ENCODE results near the gene LYRM7.

LYRM7 gene

DNA sequence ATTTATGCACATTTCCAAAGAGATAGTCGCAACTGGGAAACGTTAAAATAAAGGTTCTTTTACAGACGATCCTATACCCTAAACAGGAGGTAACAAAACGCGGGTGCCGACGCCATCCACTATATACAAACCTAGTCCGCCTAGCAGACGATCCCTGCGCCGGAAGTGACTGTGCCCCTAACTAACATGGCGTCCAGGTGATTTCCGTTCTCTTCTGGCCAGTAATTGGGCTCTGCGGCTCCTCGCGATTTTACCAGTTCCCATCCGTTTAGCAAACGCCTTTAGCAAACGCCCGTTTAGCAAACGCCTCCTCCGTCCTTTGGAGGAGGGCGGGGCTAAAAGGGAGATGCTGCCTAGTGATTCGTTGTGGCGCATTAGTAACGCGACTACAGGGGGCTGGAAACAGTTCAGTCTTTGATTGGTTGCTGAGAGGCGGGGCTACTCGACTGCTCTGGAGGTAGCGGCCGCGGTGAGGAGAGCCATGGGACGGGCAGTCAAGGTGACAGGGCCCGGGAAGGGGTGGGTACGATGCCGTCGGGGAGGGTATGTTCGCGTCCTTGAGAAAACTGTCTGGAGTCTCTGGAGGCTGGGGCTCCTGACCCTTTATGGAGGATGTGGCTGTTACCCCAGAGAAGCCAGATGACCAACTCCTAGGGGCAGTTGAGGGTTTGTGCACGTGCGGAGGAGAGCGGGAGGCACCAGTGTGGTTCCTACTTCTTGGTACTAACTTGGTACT, at the start of gene LYRM7:
TSS of gene LYRM7 (plus strand) at position 405 of the 736 bp plus-strand sequence. CDS start at position 482, 77 bp downstream.
- no peak for TF ChIP-seq GATA2 (IDR thresholded peaks at IDR 0.05; ENCODE audit: low read depth, low read length)
- no peak for TF ChIP-seq GATA3 (IDR thresholded peaks at IDR 0.05; ENCODE audit: low read depth, low read length)

DNA sequence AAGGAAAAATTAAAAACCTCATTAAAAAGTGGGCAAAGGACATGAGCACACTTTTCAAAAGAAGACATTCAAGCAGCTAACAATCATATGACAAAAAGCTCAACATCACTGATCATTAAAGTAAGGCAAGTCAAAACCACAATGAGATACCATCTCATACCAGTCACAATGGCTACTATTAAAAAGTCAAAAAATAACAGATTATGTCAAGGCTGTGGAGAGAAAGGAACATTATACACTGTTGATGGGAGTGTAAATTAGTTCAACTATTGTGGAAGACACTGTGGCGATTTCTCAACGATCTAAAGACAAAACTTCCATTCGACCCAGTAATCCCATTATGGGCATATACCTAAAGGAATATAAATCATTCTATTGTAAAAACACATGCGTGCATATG, 41.4 kb upstream of the LYRM7 start:
- TF ChIP-seq GATA3 (IDR thresholded peaks at IDR 0.05; ENCODE audit: low read depth, low read length) (no peak), GATA2 (IDR thresholded peaks at IDR 0.05; ENCODE audit: low read depth, low read length) (no peak)

DNA sequence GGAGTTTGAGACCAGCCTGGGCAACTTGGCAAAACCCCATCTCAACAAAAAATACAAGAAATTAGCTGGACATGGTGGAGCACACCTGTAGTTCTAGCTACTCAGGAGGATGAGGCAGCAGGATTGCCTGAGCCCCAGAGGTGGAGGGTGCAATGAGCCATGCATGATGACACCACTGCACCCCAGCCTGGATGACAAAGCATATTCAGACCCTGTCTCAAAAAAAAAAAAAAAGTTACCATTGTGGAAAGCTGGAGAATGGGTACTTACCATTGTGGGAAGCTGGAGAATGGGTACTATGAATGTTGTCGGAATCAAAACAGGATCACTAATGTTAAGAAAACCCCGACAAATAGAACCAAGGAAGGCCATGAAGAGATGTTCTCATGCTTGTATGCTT, 31.4 kb upstream of the LYRM7 start:
- no peak for TF ChIP-seq GATA2 (IDR thresholded peaks at IDR 0.05; ENCODE audit: low read depth, low read length)
- no peak for TF ChIP-seq GATA3 (IDR thresholded peaks at IDR 0.05; ENCODE audit: low read depth, low read length)

DNA sequence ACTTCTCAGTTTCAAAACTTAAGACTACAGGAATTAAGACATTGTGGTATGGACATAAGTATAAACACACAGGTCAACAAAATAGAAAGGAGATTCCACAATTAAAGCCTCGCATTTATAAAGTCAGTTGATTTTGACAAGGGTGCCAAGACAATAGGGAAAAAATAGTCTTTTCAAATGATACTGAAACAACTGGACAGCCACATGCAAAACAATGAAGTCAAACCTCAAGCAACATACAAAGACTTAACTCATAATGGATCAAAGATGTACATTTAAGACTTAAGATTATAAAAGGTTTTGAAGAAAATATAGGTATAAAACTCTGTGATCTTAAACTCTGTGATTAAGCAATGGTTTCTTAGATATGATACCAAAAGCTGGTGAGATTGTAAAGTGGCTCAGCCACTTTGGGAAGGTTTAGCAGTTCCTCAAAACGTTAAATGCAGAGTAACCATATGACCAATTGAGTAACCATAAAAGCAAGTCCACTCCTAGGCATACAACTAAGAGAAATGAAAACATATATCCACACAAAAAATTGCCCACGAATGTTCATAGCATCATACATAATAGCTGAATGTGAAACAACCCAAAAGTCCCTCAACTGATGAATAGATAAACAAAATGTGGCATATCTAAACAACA, 27.6 kb upstream of the LYRM7 start:
- no peak for TF ChIP-seq GATA3 (IDR thresholded peaks at IDR 0.05; ENCODE audit: low read depth, low read length)
- no peak for TF ChIP-seq GATA2 (IDR thresholded peaks at IDR 0.05; ENCODE audit: low read depth, low read length)

DNA sequence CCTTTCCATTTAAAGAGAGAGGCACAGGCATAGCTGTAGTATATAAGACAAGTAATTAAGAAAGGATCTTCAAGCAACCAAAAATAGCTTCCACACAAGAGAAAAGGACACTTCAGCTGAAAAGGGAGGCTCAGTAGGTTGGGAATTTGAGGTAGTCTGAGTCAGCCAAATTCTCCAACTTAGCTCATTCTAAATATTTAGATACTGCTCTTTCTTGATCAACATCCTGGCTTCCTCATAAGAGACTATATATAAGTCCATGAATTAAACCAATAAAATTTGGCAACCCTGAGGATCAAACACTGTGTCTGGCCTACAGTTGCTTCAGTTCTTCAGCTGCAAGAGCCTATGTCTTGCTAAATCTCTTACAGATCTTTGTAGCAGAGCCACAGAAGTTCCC, 23.5 kb upstream of the LYRM7 start:
- TF ChIP-seq GATA2 (IDR thresholded peaks at IDR 0.05; ENCODE audit: low read depth, low read length) (no peak), GATA3 (IDR thresholded peaks at IDR 0.05; ENCODE audit: low read depth, low read length) (no peak)

DNA sequence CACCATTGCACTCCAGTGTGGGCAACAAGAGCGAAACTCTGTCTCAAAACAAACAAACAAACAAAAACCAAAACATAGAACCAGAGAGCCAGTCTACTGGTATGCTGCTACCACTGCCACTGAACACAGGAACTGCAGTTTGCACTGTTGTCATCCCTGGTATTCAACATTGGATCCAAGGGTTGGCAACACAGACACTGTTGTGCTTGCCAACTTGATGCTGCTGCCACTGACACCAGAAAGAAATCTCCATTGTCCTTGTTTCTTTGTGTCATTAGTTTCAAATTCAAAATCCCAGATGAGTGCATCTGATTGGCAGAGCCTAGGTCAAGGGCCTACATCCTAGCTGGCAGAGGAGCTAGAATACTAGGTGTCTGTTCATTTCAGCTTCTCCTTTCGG, 21.9 kb upstream of the LYRM7 start:
- TF ChIP-seq GATA3 (IDR thresholded peaks at IDR 0.05; ENCODE audit: low read depth, low read length) = no peak
- TF ChIP-seq GATA2 (IDR thresholded peaks at IDR 0.05; ENCODE audit: low read depth, low read length) = no peak

DNA sequence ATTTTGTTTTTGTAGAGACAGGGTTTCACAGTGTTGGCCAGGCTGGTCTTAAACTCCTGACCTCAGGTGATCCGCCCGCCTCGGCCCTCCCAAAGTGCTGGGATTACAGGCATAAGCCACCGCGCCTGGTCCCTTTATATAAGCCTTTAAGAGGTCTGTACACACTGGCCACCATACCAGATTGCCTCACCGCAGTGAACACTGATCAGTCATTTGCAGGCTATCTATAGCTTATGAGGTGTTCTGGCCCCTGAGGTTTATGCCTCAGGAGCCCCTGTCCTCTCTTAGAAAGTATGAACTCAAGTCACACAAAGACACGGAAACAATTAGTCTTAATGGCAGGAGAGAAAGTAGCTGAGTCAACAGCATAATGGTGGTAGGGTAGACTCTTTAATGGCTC, 20.3 kb upstream of the LYRM7 start:
- no peak for TF ChIP-seq GATA2 (IDR thresholded peaks at IDR 0.05; ENCODE audit: low read depth, low read length)
- TF ChIP-seq GATA3 (IDR thresholded peaks at IDR 0.05; ENCODE audit: low read depth, low read length) = no peak

DNA sequence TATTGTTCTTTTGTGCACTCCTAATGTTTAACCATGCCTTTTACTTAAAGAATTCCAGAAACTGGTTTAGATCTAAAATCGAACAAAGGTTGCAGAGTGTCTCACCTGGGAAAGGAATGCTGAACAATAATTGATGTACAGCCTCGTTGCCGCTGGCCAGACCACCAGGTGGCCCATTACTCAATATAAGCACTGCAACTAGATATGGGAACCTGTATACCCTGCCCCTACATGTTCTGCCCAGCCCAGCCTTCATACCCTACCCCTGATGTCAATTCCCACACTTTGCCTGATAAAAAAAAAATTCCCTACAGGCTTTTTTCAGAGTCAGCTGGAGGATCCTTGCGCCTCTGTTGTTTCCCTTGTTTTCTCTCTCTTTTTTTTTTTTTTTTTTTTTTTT, 19.5 kb upstream of the LYRM7 start:
- TF ChIP-seq GATA2 (IDR thresholded peaks at IDR 0.05; ENCODE audit: low read depth, low read length) (no peak), GATA3 (IDR thresholded peaks at IDR 0.05; ENCODE audit: low read depth, low read length) (no peak)

DNA sequence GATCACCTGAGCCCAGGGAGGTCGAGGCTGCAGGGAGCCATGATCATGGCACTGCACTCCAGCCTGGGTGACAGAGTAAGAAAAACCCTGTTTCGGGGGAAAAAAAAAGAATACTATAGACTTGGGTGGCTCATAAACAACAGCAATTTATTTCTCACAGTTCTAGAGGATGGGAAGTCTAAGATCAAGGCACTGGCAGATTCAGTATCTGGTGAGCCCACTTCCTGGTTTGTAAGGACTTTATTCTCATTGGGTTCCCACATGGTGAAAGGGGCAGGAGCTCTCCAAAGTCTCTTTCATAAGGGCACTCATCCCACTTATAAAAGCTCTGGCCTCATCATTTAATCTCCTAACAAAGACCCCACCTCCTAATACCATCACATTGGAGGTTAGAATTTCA, 14.4 kb upstream of the LYRM7 start:
- TF ChIP-seq GATA3 (IDR thresholded peaks at IDR 0.05; ENCODE audit: low read depth, low read length) (no peak), GATA2 (IDR thresholded peaks at IDR 0.05; ENCODE audit: low read depth, low read length) (no peak)

DNA sequence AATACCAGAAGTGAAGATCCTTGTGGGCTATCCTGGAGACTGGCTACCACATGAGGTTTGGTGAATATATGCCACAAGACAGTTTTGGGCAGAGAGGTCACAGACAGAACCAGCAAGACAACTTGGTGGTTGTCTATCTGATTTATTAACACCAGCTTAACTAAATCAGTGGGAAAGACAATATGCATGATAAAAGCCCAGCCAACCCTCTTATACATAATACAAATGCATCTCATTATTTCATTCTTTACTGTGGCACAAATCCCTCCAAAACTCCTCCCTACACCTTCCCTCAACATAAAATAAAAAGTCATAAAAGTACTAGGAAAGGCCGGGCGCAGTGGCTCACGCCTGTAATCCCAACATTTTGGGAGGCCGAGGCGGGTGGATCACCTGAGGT, 13.8 kb upstream of the LYRM7 start:
- TF ChIP-seq GATA3 (IDR thresholded peaks at IDR 0.05; ENCODE audit: low read depth, low read length) (no peak), GATA2 (IDR thresholded peaks at IDR 0.05; ENCODE audit: low read depth, low read length) (no peak)

DNA sequence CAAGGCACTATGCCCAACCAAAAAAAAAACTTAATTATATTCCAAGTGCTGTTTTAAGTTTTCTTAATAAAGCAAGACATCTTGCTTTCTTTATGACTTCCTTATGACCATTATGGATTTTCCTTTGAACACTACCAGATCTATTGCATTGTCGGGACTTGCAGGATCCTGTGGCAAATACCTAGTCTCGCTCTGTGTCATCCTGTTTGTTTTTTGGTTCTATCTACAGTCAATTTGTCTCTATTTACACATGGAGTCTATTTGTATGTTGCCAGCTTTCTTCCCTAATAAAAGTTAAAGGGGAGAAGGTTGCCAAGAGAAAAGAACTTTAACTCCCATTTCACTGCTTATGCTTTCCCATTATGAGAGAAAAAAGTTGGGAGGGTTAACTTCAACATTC, 10.6 kb upstream of the LYRM7 start:
- no peak for TF ChIP-seq GATA3 (IDR thresholded peaks at IDR 0.05; ENCODE audit: low read depth, low read length)
- no peak for TF ChIP-seq GATA2 (IDR thresholded peaks at IDR 0.05; ENCODE audit: low read depth, low read length)

DNA sequence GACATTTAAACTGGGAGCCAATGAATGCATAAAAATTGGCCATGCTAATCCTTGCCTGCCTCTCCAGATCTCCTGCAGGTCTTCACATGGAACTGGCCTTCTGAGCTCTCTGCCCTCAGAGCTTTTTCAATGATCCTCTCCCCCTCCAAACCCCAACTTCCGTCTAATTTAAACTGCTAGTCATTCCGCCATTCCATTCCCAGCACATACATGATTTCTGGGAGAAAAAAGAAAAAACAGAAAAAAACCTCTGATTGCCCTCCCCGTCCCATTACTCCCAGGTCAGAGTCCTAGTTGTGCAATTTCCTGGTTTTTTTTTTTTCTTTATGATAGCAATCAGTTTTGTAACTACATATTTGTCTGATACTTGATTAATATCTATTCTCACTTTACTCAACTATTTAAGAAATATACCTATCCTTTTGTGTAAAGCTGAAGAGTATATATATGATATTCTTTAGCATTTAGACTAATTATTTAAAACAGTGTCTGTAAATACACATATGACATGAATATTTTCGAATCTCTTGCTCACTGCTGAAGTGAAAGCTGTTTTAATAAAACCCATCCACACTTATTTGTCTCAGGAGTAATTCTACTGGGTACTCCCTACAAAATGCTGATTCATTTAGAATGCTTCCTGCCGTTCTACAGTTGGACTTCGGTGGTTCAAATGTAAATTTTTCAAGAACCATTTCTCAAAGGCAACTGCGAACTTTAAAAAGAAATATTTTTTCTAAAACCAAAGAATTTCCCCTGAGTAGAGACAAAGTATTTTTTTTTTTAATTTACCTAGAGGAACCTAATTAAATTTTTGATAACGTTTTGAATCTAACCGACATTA, 7.2 kb upstream of the LYRM7 start:
- TF ChIP-seq GATA3 (IDR thresholded peaks at IDR 0.05; ENCODE audit: low read depth, low read length) = no peak
- TF ChIP-seq GATA2 (IDR thresholded peaks at IDR 0.05; ENCODE audit: low read depth, low read length) = no peak

DNA sequence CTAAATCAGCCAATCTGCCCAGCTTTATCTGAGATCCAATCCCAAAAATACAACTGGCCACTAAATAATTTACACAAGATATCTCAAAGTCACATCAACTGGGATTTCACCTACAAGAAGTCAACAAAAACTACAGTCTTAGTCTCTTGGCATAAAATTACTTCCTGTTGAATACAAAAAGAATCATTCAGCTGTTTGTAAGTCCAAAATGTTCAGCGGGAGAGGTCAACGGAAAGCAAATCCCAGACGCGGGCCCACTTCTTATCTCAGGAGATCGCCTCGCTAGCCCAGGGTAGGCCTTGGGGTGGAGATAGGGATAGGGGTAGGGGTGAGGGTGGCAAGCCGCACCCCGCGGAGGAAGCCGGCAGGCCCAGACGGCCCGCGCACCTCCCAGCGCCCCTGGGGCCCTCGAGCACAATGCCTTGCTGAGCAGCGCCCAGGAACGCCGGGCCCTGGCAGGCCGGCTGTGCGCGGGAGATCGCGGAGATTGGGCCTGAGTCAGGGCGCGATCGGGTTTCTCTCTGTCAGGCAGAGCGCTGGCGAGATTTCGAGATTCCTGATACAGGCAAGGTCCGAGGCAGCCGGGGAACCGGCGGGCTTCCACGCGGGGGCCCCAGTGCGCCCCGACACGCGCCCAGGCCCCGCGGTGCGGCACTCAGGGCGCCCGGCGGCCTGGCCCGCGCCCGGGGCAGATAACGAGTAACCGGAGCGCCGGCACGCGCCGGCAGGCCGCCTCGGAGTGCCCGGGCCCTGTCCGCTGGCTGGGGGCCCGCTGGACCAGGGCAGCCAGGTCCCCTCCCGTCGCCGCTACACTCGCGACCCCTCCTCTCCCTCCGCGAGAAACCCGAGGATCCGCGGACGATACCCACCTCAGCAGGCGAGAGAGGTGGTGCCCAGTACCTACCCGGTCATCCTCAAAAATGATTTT, 6.3 kb upstream of the LYRM7 start:
- peak; percentile 84 for TF ChIP-seq GATA3 (IDR thresholded peaks at IDR 0.05; ENCODE audit: low read depth, low read length)
- peak; percentile 100 for TF ChIP-seq GATA2 (IDR thresholded peaks at IDR 0.05; ENCODE audit: low read depth, low read length)

Measured in SH-SY5Y (cell line).